PFSK-1 (cell line): ENCODE results near the gene ARHGDIB.
A peak's percentile ranks its signal among the peaks of the same experiment; 100 is the strongest.

Experiments used
- FOXP2 ChIP-seq: optimal IDR thresholded peaks from 2 replicates; pipeline ENCODE3; 2011; ENCODE audit warnings: borderline replicate concordance, control low read depth, inconsistent platforms; ENCODE audit not compliant: insufficient read depth; ENCODE audit errors: extremely low read length, extremely low read depth
- POLR2AphosphoS5 ChIP-seq: IDR thresholded peaks from 2 replicates; pipeline ENCODE4 v1.6.1; 2012; ENCODE audit warnings: low read depth, mild to moderate bottlenecking, control low read depth, low read length, moderate library complexity
- SIN3A ChIP-seq: IDR thresholded peaks from 2 replicates; pipeline ENCODE4 v1.6.1; 2012; ENCODE audit warnings: mild to moderate bottlenecking, low read length, moderate library complexity, borderline replicate concordance; ENCODE audit not compliant: insufficient read depth
- TAF1 ChIP-seq: IDR thresholded peaks from 2 replicates; pipeline ENCODE4 v1.6.1; 2012; ENCODE audit warnings: low read length, control low read depth, borderline replicate concordance; ENCODE audit not compliant: insufficient read depth
- TF ChIP-seq, protein P1 (sequence below), 2 experiments: IDR thresholded peaks; 2 replicates each; pipeline versions ENCODE4 v1.6.1 to v1.8.0; 2011 to 2012; ENCODE audit warnings: low read depth in 2 of 2, low read length in 2 of 2, control low read depth in 1 of 2, inconsistent platforms in 1 of 2, mild to moderate bottlenecking in 1 of 2, moderate library complexity in 1 of 2; ENCODE audit not compliant: insufficient read depth in 1 of 2

The ARHGDIB gene

GRCh38 chr12:14950982-14951746, 10.2 kb downstream of the ARHGDIB start:
- TF ChIP-seq, protein P1, sequence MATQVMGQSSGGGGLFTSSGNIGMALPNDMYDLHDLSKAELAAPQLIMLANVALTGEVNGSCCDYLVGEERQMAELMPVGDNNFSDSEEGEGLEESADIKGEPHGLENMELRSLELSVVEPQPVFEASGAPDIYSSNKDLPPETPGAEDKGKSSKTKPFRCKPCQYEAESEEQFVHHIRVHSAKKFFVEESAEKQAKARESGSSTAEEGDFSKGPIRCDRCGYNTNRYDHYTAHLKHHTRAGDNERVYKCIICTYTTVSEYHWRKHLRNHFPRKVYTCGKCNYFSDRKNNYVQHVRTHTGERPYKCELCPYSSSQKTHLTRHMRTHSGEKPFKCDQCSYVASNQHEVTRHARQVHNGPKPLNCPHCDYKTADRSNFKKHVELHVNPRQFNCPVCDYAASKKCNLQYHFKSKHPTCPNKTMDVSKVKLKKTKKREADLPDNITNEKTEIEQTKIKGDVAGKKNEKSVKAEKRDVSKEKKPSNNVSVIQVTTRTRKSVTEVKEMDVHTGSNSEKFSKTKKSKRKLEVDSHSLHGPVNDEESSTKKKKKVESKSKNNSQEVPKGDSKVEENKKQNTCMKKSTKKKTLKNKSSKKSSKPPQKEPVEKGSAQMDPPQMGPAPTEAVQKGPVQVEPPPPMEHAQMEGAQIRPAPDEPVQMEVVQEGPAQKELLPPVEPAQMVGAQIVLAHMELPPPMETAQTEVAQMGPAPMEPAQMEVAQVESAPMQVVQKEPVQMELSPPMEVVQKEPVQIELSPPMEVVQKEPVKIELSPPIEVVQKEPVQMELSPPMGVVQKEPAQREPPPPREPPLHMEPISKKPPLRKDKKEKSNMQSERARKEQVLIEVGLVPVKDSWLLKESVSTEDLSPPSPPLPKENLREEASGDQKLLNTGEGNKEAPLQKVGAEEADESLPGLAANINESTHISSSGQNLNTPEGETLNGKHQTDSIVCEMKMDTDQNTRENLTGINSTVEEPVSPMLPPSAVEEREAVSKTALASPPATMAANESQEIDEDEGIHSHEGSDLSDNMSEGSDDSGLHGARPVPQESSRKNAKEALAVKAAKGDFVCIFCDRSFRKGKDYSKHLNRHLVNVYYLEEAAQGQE (IDR thresholded peaks at IDR 0.05; ENCODE audit: insufficient read depth in 1 of 2, low read depth in 2 of 2, low read length in 2 of 2) = no peak
- TF ChIP-seq POLR2AphosphoS5 = no peak
- no peak for TF ChIP-seq TAF1
- no peak for TF ChIP-seq SIN3A
- no peak for TF ChIP-seq FOXP2

- TF ChIP-seq SIN3A = no peak
- TF ChIP-seq FOXP2 = no peak
- no peak for TF ChIP-seq POLR2AphosphoS5
- TF ChIP-seq, protein P1 (IDR thresholded peaks at IDR 0.05; ENCODE audit: insufficient read depth in 1 of 2, low read depth in 2 of 2, low read length in 2 of 2) = peak in 1 of 2 experiments; percentile 76; a peak in 2 of 4 replicates
- no peak for TF ChIP-seq TAF1
Measured at GRCh38 chr12:14950421-14950820, 11.0 kb downstream of the ARHGDIB start.

- TF ChIP-seq FOXP2 = no peak
- TF ChIP-seq POLR2AphosphoS5 = no peak
- no peak for TF ChIP-seq TAF1
- no peak for TF ChIP-seq SIN3A
- TF ChIP-seq, protein P1 (IDR thresholded peaks at IDR 0.05; ENCODE audit: insufficient read depth in 1 of 2, low read depth in 2 of 2, low read length in 2 of 2) = no peak
Measured at GRCh38 chr12:14949631-14950030, 11.8 kb downstream of the ARHGDIB start.

- TF ChIP-seq TAF1 = peak; percentile 83; the same call in 1 of the 2 replicates
- TF ChIP-seq POLR2AphosphoS5 = peak; percentile 72; the same call in 1 of the 2 replicates
- TF ChIP-seq, protein P1 (IDR thresholded peaks at IDR 0.05; ENCODE audit: insufficient read depth in 1 of 2, low read depth in 2 of 2, low read length in 2 of 2) = no peak
Measured at GRCh38 chr12:14948672-14949071, 12.7 kb downstream of the ARHGDIB start.
